Stimulated activated CD4-positive, alpha-beta T cell treated with anti-CD3 and anti-CD28 coated beads, Interleukin-12 subunit alpha, Interleukin-12 subunit beta, amount 100 ng/mL, for 48 hours (primary cell): Measurements from ENCODE around the gene PIK3R6.

Experiments used
- DNase-seq, 3 donors: peaks; one replicate each; pipeline ENCODE4 v3.0.0-alpha.2; 2020; ENCODE audit warnings: low read depth in 2 of 3, low spot score in 1 of 3

The PIK3R6 gene

DNA sequence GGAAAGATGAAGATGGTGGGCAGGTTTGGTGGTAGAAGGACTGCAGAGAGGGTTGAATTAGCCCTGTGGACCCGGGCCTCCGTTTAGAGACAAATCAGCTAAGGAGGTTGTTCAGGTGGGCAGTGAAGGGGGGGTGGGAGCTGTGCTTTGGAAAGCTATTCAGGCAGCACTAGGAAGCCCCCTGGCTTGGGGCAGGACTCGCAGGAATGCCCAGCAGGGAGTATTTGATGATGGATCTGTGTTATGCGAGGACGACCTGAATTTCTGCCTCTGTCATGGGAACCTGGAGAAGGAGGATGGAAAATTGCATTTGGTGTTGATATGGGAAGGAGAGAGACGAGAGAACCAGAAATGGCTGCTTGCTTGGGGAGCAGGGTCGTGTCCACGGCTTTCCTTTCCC is 112.6 kb downstream of the PIK3R6 start:
- DNase-seq: no peak

DNA sequence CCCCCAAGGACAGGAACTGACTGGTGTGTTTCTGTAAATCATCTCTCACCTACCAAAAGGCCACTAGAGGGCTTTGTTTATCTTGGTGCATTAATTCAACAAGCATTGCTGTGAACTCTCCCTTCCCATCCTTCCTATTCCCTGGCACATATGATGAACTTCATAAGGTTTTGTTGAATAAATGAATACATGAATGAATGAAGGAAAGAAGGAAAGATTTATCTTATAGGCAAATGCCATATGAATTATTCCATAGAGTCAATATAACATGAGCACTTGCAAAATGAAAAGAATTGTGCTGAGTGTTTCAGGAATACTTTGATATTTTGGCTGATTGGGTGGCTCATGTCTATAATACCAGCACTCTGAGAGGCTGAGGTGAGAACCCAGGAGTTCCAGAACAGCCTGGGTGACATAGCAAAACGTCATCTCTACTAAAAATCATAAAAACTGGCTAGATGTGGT is 113.5 kb downstream of the PIK3R6 start:
- no peak for DNase-seq

DNA sequence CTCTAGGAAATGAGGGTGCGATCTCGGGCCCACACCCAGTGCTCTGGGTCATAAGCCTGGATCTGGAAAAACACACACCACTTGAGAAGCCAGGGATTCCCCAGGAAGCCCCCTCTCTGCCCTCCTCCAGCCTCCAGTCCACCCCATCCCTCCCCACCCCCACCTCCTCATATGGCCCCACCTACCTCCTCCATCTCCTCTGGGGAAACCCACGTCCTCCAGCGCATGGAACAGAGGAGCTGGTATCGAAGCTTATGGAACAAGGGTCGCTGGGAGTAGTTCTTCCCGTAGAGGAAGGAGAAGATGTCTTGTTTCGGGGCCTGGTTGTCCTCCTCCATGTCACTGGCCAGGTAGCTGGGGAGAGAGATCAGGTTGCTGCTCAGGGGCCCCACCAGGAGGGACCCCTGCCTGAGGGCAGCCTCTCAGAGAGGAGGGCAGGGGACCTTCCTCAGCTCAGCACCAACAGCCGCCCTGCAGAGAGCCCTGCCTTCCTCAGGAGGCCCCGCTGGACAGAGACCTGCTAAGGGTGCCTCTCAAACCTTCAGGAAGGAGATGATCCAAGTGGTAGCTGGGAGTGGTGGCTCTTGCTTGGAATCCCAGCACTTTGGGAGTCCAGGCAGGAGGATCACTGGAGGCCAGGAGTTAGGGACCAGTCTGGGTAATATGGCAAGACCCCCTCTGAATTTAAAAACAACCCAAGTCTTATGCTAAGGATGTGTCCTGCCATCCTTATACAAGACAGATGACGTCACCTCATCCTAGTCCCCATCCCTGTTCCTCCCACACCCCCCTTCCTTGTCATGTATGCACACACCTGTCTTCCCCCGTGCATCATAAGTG is 114.1 kb downstream of the PIK3R6 start:
- DNase-seq: no peak
